HCT116 (cell line): Measurements from ENCODE around the gene PARVB. TPM values are rescaled to one million over a fixed set of nuclear protein-coding genes. Genes with fewer than 3 reads are reported as not detected.

ENCODE experiments used
- ATAC-seq: fragments of 200-7000 bp; cut with Tn5 transposase; 2 replicates; pipeline ENCODE4 v1.9.1; 2020; ENCODE audit warnings: mild to moderate bottlenecking, moderate library complexity
- BruUV-seq: library from RNA; stranded (reverse); fragments of 400-500 nt; replicated peaks from 2 replicates; lab custom pipeline; 2021; lab: Mats Ljungman, UMichigan
- CTCF ChIA-PET: fragments of 300-600 bp; sonication (Branson Sonifier 250); formaldehyde crosslinking; loops from one replicate; lab custom pipeline; 2021; ENCODE audit warnings: antibody characterized with exemption; lab: Charles Lee
- POLR2A ChIA-PET: fragments of 300-600, 350-600 bp; sonication (Branson Sonifier 250); formaldehyde crosslinking; loops from one replicate; lab custom pipeline; 2021; ENCODE audit warnings: antibody characterized with exemption; lab: Charles Lee
- RAD21 ChIA-PET, 2 experiments: fragments of 300-600 bp; sonication (Branson Sonifier 250); formaldehyde crosslinking; loops; one replicate each; lab custom pipeline; 2023; ENCODE audit warnings: low total read pairs in 2 of 2; ENCODE audit not compliant: uncharacterized antibody in 2 of 2, unreplicated experiment in 2 of 2, low non-redundant PET in 1 of 2; lab: Charles Lee
- DNase-seq: peaks from one replicate; pipeline ENCODE4 v3.0.0-alpha.2; 2010; ENCODE audit warnings: low read depth, low spot score
- H2AFZ ChIP-seq: fragments of 200-600 bp; shearing (Covaris generic), sonication (generic); 2 replicates; pipeline ENCODE4 v1.6.1; 2017; ENCODE audit warnings: low read depth, mixed run types, mixed read lengths, antibody characterized with exemption, low read length; ENCODE audit not compliant: poor library complexity, severe bottlenecking
- H3K27ac ChIP-seq: 2 replicates; pipeline ENCODE4 v1.5.1; 2012; ENCODE audit warnings: low read depth, low read length
- H3K27me3 ChIP-seq: fragments of 200-600 bp; sonication (generic); 2 replicates; pipeline ENCODE4 v1.6.1; 2016; ENCODE audit warnings: mixed run types, low read length, mixed read lengths; ENCODE audit not compliant: insufficient read depth
- H3K36me3 ChIP-seq, 2 experiments: fragments of 200-500 bp in 1 of 2; fragments of 200-600 bp in 1 of 2; sonication (Bioruptor generic) in 1 of 2; sonication (generic) in 1 of 2; 2 replicates each; pipeline versions ENCODE4 v1.5.1 to v1.6.1; 2014 to 2016; ENCODE audit warnings: low read length in 2 of 2, inconsistent platforms in 1 of 2, mixed read lengths in 1 of 2, mixed run types in 1 of 2; ENCODE audit not compliant: insufficient read depth in 2 of 2, control insufficient read depth in 1 of 2
- H3K4me1 ChIP-seq, 2 experiments: fragments of 200-600 bp in 1 of 2; sonication (generic) in 1 of 2; 2 replicates each; pipeline versions ENCODE4 v1.5.1 to v1.6.1; 2012 to 2017; ENCODE audit warnings: low read length in 2 of 2, inconsistent platforms in 1 of 2, mild to moderate bottlenecking in 1 of 2, mixed read lengths in 1 of 2, mixed run types in 1 of 2, moderate library complexity in 1 of 2; ENCODE audit not compliant: insufficient read depth in 2 of 2, control insufficient read depth in 1 of 2
- H3K4me2 ChIP-seq: fragments of 200-600 bp; sonication (generic); 2 replicates; pipeline ENCODE4 v1.6.1; 2017; ENCODE audit warnings: mixed run types, low read length, mixed read lengths
- H3K4me3 ChIP-seq, 2 experiments: fragments of 200-600 bp in 1 of 2; sonication (generic) in 1 of 2; replicated peaks in 1 of 2; 2 replicates each; pipeline ENCODE4 v1.5.1; 2011 to 2016; ENCODE audit warnings: low read length in 2 of 2, control low read depth in 1 of 2, low read depth in 1 of 2, mild to moderate bottlenecking in 1 of 2, mixed read lengths in 1 of 2, mixed run types in 1 of 2
- H3K79me2 ChIP-seq: fragments of 200-600 bp; sonication (generic); 2 replicates; pipeline ENCODE4 v1.6.1; 2017; ENCODE audit warnings: mild to moderate bottlenecking, mixed run types, low read length, moderate library complexity, mixed read lengths; ENCODE audit not compliant: insufficient read depth
- H3K9ac ChIP-seq: fragments of 200-600 bp; sonication (generic); 2 replicates; pipeline ENCODE4 v1.6.1; 2016; ENCODE audit warnings: low read length, mixed read lengths
- H3K9me2 ChIP-seq: fragments of 200-600 bp; sonication (generic), shearing (Covaris generic); 2 replicates; pipeline ENCODE4 v1.6.1; 2017; ENCODE audit warnings: mixed run types, mild to moderate bottlenecking, moderate library complexity; ENCODE audit not compliant: insufficient read depth
- H3K9me3 ChIP-seq, 2 experiments: fragments of 200-500 bp in 1 of 2; fragments of 200-600 bp in 1 of 2; sonication (Bioruptor generic) in 1 of 2; sonication (generic) in 1 of 2; 2 replicates each; pipeline ENCODE4 v1.6.1; 2014 to 2017; ENCODE audit warnings: low read length in 2 of 2, mixed read lengths in 2 of 2, inconsistent platforms in 1 of 2, low read depth in 1 of 2, mild to moderate bottlenecking in 1 of 2, mixed run types in 1 of 2, moderate library complexity in 1 of 2; ENCODE audit not compliant: control insufficient read depth in 1 of 2, insufficient read depth in 1 of 2
- H4K20me1 ChIP-seq: fragments of 200-600 bp; sonication (generic), shearing (Covaris generic); 2 replicates; pipeline ENCODE4 v1.6.1; 2017; ENCODE audit warnings: mixed run types, mild to moderate bottlenecking, moderate library complexity; ENCODE audit not compliant: insufficient read depth
- ATF3 ChIP-seq: IDR thresholded peaks from 2 replicates; pipeline ENCODE4 v1.6.1; 2012
- CTCF ChIP-seq, 3 experiments: fragments of 200-600 bp in 1 of 3; sonication (generic) in 1 of 3; IDR thresholded peaks in 2 of 3; conservative IDR thresholded peaks in 1 of 3; 2 replicates each; pipeline ENCODE4 v1.5.1; 2012 to 2017; ENCODE audit warnings: low read depth in 2 of 3, low read length in 2 of 3, antibody characterized with exemption in 1 of 3, borderline replicate concordance in 1 of 3, control low read depth in 1 of 3, mild to moderate bottlenecking in 1 of 3, mixed read lengths in 1 of 3, mixed run types in 1 of 3, moderate library complexity in 1 of 3; ENCODE audit not compliant: insufficient read depth in 1 of 3
- EZH2 ChIP-seq: fragments of 200-600 bp; sonication (generic); IDR thresholded peaks from 2 replicates; pipeline ENCODE4 v1.6.1; 2017; ENCODE audit warnings: antibody characterized with exemption, mixed run types
- FOSL1 ChIP-seq: IDR thresholded peaks from 2 replicates; pipeline ENCODE4 v1.6.1; 2012; ENCODE audit warnings: low read depth
- JUND ChIP-seq: IDR thresholded peaks from 2 replicates; pipeline ENCODE4 v1.6.1; 2012
- MAX ChIP-seq: IDR thresholded peaks from 2 replicates; pipeline ENCODE4 v1.6.1; 2012
- RAD21 ChIP-seq: IDR thresholded peaks from 2 replicates; pipeline ENCODE4 v1.6.1; 2012; ENCODE audit warnings: low read depth, mild to moderate bottlenecking
- SIN3A ChIP-seq: IDR thresholded peaks from 2 replicates; pipeline ENCODE4 v1.6.1; 2012; ENCODE audit warnings: low read depth
- SP1 ChIP-seq: IDR thresholded peaks from 2 replicates; pipeline ENCODE4 v1.6.1; 2012; ENCODE audit warnings: low read depth
- SRF ChIP-seq: IDR thresholded peaks from 2 replicates; pipeline ENCODE4 v1.6.1; 2012; ENCODE audit warnings: low read depth
- TCF7L2 ChIP-seq: IDR thresholded peaks from 2 replicates; pipeline ENCODE4 v1.7.0; 2011; ENCODE audit warnings: borderline replicate concordance, inconsistent platforms; ENCODE audit not compliant: insufficient read depth, insufficient read length; ENCODE audit errors: extremely low read depth
- YY1 ChIP-seq: IDR thresholded peaks from 2 replicates; pipeline ENCODE4 v1.6.1; 2011; ENCODE audit warnings: low read length, low read depth, moderate library complexity, mild to moderate bottlenecking; ENCODE audit not compliant: insufficient replicate concordance; ENCODE audit errors: extremely low read depth
- ZBTB33 ChIP-seq: IDR thresholded peaks from 2 replicates; pipeline ENCODE4 v1.6.1; 2011; ENCODE audit warnings: mild to moderate bottlenecking, low read length, moderate library complexity; ENCODE audit not compliant: insufficient replicate concordance; ENCODE audit errors: extremely low read depth
- ZFX ChIP-seq: fragments of 450-650 bp; IDR thresholded peaks from 2 replicates; pipeline ENCODE4 v1.6.1; 2017
- intact Hi-C: fragments of 100-400 bp; cut with micrococcal nuclease; formaldehyde crosslinking; loops from 2 replicates; pipeline ENCODE4 v1.10.0; 2022
- total RNA-seq: library from RNA; stranded (reverse); gene quantifications from one replicate; pipeline ENCODE4 v1.2.1, GENCODE V29; 2021; ENCODE audit not compliant: unreplicated experiment

The PARVB gene
- total RNA-seq, 1 experiment from 2014 or later, result 21.4 TPM

GRCh38 chr22:44082801-44083200 lies 58.7 kb downstream of the PARVB start:
- Histone ChIP-seq H3K27me3 (no peaks in the 10 kb centered on the region), H3K4me2 (no peak overlapping the region), H3K4me1 (no peaks in the 10 kb centered on the region; a peak in 1 of 4 replicates), H3K9ac (no peak overlapping the region), H2AFZ (no peak overlapping the region), H3K4me3 (no peak overlapping the region), H4K20me1 (no peaks in the 10 kb centered on the region), H3K9me3 (no peaks in the 10 kb centered on the region), H3K9me2 (no peaks in the 10 kb centered on the region), H3K36me3 (no peaks in the 10 kb centered on the region), H3K27ac (no peak overlapping the region), H3K79me2 (no peaks in the 10 kb centered on the region)
- BruUV-seq, result no TSS peak
- TF ChIP-seq ZFX (no peak), YY1 (no peak), FOSL1 (no peak), MAX (no peak), TCF7L2 (no peak), SIN3A (no peak), SP1 (no peak), SRF (no peak), CTCF (IDR thresholded peaks at IDR 0.05 in 2 of 3, conservative IDR thresholded peaks at IDR 0.05 in 1 of 3; ENCODE audit: borderline replicate concordance in 1 of 3, insufficient read depth in 1 of 3, low read depth in 2 of 3, low read length in 2 of 3) (no peak), ZBTB33 (no peak), RAD21 (no peak), EZH2 (no peak), ATF3 (no peak), JUND (no peak)
- RAD21 ChIA-PET, result interaction anchor here in 1 of 2 experiments (0.5 kb wide), 1 partner anchor 73 kb away, joined by 4 read pairs; no protein-coding TSS in a partner anchor
- CTCF ChIA-PET, result interaction anchor here (1.7 kb wide), 1 partner anchor 90 kb away, joined by 4 read pairs; no protein-coding TSS in a partner anchor
- POLR2A ChIA-PET, result no interaction called here
- DNase-seq (no peak), ATAC-seq (no peak)
- intact Hi-C loops, result loop anchor here (10.0 kb wide), 1 partner anchor 198 kb away; no protein-coding TSS in a partner anchor
